ENCODE results near the gene PHKA1.
"Not testable (repeated sequence)": the region's sequence is repeated elsewhere in the genome, so short reads cannot be mapped to it uniquely, and the experiment has no call there.

Gene PHKA1

DNA sequence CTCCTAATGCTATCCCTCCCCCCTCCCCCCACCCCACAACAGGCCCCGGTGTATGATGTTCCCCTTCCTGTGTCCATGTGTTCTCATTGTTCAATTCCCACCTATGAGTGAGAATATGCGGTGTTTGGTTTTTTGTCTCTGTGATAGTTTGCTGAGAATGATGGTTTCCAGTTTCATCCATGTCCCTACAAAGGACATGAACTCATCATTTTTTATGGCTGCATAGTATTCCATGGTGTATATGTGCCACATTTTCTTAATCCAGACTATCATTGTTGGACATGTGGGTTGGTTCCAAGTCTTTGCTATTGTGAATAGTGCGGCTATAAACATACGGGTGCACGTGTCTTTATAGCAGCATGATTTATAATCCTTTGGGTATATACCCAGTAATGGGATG is 44.6 kb downstream of the PHKA1 start:
- not testable (repeated sequence) for DNase-seq

DNA sequence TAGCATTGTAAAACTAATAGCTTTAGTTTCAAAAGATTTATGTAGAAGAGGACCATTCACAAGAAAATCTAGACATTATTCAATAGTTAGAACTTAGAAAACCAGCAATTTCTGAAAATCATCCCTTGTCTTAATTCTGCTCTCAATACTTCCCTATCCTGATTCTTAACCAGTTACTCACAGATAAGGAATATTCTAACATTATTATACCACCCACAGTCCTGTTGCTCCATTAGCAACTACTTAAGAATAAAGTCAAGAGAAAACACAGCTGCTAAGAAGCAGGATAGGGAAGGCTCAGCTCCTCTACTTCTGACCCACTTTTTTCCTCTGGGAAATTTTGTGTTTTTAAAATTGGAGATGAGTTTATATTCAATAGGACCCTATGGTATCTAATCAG is 47.7 kb downstream of the PHKA1 start:
- no peak for DNase-seq

DNA sequence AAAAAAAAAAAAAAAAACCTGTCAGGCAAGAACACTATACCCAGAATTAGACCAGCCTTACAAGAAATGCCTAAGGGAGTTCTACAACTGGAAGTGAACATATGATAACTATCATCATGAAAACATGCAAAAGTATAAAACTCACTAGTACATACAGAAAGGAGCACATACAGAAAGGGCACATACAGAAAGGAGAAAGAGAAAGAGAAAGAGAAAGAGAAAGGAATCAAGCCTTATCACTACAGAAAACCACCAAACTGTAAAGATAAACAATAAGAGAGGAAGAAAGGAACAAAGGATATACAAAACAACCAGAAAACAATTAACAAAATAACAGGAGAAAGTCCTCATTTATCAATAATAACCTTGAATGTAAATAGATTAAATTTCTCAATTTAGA is 50.4 kb downstream of the PHKA1 start:
- DNase-seq, result no peak

DNA sequence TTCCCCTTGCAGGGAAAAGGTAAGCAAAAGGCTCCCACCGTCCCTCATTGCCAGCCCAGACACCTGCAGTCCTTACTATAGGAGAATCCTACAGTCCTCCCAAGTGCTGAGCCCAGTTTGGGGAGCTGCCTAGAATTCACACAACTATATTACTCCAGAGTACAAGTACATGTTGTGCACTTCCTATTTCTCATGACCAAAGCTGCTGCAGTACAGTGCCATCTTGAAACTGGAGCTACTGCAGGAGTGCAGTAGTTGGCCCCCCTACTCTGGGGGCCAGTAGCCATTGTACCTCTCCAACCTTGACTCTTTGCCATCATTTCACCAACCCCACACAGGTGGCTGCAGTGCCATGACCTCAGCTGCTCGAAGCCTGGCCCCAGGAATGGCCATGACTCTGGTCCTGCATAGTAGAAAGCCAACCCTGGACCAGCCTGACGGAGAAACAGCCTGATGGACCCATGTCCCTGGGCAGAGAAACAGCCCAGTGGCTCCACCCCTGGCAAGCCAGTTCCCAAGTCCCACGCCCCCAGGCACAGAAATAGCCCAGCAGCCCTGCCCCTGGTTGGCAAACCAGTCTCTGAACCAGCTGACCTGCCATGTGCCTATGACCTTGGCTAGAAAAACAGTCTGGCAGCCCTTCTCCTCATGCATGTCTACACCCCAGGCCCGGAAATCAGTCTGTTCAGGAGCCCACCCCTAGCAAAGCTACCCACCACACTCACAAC is 51.9 kb downstream of the PHKA1 start:
- no peak for DNase-seq

DNA sequence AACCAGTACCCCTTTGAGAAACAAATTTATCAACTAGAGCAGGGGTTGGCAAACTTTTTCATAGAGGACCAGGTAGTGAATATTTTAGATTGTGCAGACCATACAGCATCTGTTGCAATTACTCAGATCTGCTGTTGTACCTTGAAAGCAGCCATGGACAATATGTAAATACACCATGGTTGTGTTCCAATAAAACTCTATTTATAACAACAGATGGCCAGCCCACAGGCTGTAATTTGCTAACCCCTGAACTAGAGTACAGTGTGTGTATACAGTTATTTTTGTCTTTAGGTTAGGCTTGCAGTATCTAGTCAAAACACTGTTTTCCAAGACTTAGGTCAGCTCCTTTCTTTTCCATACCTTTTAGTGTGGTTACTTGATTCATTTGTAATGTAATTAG is 54.4 kb downstream of the PHKA1 start:
- no peak for DNase-seq

DNA sequence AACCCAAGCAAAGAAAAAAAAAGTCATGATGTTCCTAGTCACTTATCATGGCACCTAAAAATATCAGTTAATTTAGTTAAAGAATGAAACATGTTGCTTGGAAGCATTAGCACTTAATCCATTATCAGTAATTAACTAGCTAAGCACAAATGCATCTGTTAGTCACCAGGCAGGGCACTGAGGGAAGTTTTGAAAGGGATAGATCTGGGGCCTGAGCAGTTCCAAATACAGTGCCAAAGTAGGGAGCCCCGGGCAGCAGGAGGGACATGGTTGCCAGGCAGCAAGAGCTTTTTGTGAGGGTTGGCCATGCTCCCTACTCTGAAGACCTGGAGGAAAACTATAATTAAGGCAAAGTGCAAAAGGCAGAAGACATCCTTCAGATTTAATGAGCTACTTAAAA is 62.0 kb downstream of the PHKA1 start:
- DNase-seq, result peak in 25 of 51 donors; percentile 0 to 29 (median 2)

DNA sequence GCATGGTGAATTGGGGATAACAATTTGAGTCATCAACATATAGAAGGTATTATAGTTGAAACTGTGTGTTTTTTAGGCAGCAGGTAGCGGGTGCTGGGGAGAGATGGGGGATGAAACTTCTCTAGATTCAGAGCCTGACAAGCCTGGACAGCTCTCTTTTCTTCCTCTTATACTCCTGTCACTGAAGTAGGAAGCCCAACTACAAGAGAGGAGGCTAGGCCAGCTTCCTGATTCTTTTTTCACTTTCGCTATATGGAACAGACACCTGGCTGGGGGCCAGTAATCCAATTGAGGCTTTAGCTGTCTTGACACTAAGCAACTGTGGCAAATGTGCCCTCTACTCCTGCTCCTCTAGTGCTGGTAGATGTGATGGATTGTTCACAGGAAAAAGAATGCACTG is 69.2 kb downstream of the PHKA1 start:
- DNase-seq, result peak in 3 of 51 donors; percentile 0 to 1 (median 1)

DNA sequence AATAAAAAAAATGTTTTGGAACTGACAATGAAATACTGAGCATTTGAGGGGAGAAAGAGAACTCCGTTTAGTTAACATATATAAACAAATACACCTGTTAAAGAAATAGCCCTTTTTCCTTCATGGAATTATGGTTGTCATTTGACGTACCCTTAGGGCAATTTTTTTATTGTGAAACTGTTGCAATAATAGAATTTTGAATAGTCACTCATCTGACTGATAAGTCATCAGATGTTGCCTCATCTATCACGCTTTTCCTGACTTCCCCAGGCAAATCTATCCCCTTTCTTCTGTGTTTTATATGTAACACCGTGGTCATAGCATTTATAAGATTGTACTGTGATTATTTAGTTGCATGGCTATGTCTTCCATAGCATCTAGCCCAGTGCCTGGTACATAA is 72.5 kb downstream of the PHKA1 start:
- DNase-seq, result no peak

DNA sequence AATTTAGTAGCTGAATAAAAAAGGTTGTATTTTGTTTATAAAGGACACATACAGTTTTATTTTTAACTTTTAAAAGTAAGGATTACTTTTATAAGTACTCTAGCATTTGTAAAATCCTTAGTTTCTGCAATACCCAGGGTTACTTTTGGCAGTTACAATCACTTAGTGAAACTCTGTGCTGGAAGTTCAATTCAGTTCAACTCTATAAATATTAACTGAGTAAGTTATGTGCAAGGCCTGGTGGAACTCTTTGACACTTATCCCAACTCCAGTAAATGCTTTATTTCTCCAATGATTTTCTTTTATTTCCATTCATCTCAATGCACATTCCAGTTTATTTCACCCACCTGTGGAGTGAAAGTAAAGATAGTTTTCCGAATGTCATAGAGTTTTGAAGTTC is 78.2 kb downstream of the PHKA1 start:
- no peak for DNase-seq

DNA sequence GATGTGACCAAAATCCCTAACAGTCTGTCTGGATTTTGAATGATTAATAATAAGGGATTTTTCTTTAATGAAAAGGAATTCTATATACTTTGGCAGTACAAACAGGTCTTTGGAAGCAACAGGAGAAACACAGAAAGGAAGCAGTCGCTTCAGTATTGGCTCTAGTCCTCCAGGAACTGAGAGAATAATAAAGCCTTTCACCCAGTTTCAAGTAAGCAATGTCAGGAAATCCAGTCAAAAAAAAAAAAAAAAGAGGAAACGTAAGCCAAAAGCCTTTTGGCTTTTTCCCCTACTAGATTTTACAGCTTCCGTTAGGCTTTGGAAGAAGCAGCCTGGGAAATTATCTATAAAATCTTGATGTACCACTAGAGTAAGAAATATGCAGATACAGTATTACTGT is 79.8 kb downstream of the PHKA1 start:
- DNase-seq, result no peak

DNA sequence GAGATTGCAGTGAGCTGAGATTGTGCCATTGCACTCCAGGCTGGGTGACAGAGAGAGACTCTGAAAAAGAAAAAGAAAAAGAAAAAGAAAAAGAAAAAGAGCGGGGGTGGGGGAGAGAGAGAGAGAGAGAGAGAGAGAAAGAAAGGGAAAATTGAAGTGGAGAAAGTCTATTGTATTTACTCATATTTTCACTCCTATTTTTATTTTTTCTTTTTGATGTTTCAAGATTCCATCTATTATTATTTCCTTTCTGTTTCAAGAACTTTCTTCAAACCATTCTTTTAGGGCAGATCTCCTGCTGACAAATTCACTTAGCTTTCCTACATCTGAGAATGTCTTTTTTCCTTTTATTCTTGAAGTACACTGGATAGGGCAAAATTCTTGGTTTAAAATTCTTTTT is 83.9 kb downstream of the PHKA1 start:
- DNase-seq, result no peak

DNA sequence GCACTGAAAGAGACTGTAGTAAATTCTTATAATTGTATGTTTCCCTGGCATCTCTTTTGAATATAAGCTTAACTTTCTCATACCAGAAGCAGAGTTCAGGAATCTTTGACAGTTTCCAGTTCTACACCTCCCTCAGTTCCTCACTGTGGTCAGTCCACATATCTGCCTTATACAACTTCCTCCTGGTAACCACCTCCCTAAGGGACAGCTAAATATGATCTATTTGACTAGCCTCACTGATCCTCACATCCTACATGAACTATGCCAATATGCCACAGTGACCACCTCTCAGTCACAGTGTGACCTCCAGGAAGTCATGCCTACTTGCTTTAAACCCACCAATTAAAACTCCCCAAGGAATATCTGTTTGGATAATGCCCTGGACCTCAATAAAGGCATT is 89.9 kb downstream of the PHKA1 start:
- no peak for DNase-seq

DNA sequence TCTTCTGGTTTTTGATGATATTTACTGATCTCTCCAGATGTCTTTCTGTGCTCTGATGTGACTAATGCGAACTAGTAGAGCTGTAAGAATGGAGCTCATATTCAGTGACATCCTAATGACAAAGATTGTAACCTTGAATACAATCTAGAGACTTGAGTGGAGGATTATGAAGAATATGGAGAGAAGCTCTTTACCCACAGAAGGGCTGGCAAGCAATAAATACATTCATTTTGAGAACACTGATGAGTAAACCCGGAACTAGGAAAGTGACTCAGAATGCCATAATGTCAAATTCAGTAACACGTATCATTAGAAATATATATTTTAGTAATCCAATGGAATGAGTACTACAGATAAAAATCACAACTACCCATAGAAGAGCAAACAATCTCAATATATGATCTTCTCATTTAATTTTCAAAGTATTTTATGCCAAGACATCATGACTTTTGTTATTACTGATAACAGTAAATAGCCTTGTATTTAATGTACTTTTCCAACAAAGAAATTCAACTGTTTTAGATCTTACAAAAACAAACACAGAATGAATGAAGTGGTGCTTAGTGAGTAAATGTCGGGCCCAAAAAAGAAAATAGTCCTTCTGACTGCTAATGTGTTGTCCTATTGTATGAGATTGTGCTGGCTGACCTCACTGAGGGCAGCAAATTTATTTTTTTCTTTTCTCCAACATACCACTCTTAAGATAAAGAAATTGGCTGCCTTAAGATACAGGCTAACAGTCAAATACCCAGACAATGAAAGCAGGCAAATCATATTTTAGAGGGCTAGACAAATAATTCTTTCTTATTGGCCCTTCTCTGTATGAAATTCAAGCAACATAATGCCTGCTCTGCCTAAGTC is 92.3 kb downstream of the PHKA1 start:
- no peak for DNase-seq

DNA sequence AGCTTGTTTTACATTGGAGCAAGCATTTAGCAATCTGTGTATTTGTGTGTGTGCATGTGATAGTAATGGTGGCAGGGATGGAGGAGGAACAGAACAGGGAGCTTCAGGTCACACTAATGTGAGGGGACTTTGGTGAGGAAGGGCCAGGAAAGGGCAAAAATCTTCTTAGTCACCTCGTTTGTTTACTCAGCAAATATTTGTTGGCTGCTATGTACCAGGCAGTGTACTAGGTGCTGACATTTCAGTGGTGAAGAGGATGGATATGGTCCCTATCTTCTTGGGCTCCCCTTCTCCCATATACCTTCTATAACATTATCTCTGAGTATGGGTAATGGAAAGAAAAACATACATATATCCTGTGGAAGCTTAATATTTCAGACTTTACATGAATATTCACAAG is 92.9 kb downstream of the PHKA1 start:
- no peak for DNase-seq

DNA sequence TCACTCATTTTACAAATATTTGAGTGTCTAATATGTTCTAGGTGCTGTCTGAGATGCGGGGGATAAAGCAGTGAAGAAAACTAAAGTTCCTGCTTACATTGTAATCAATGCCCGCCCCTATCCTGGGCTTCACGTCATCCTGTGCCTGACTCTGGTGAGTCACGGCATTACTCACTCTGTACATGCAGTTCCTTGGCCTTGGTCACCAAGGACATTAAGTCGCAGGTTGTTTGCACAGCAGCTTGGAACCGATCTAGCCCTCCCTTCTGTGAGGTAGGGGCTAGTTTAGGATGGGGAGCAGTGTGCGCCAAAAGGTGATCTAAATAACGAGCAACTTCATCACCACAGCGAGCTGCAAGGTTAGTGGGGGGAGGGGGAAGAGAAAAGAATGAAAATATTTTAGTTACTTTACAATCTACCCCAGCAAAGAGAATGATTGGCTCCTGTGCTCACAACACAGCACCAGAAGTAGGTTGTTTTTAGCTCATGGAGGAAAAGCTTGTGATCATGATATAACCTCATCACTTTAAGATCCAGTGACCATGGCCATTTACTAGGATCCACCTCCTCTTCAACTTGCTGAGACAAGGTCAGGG is 93.5 kb downstream of the PHKA1 start:
- DNase-seq, result peak in 1 of 51 donors; percentile 0

DNA sequence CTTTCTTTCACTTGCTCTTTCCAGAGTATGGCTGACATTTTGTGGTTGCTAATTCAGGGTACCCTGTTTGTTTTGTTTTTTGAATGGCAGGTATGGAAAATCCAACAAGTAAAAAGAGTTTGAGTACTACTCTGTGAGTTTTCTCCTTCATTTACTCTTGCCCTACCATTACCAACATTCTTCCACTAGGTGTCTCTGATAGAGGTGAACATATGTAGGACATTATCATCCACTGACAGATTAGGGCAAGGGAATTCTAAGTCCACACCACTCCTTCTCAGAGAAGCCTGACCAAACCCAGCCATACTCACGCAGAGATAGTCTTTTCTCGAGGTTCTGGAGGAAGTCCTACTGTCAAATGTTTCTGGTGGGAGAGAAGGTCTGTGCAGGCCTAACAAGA is 104.8 kb downstream of the PHKA1 start:
- no peak for DNase-seq

DNA sequence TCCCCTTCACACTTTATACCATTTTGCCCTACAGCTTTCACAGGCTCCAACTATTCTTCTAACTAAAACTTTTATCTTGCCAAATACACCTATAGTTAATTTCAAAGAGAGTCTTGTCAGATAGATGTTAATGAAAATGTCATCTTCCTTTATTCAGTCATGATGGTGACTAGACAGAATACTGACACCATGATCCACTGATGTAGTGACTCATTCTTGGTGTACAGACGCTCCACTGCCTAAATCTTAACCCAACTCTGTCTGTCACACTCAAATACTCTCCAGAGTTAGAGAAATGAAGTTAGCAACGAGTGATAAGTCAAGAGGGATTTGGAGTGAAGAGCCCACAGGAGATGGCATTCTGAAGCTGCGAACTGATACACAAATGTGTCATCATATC is 109.4 kb downstream of the PHKA1 start:
- no peak for DNase-seq

DNA sequence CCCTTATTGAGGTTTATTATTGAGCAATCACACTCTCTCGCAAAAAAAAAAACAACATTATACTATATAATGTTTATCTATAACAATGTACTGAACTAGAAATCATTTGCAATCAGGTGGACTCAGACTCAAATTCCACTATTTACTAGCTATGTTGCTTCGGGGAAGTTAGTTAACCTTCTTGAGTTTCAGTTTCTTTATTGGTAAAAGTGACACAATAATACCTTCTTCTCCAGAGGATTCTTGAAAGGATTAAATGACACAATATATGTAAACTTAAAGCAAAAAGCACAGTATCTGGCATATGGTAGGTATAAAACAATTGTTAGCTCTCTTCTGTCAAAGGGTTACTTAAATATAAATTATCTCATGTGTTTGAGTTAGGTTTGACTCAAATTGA is 110.0 kb downstream of the PHKA1 start:
- DNase-seq, result no peak

DNA sequence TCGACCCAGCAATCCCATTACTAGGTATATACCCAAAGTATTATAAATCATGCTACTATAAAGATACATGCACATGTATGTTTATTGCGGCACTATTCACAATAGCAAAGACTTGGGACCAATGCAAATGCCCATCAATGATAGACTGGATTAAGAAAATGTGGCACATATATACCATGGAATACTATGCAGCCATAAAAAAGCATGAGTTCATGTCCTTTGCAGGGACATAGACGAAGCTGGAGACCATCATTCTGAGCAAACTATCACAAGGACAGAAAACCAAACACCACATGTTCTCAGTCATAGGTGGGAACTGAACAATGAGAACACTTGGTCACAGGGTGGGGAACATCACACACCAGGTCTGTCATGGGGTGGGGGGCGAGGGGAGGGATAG is 123.1 kb downstream of the PHKA1 start:
- DNase-seq, result not testable (repeated sequence)

DNA sequence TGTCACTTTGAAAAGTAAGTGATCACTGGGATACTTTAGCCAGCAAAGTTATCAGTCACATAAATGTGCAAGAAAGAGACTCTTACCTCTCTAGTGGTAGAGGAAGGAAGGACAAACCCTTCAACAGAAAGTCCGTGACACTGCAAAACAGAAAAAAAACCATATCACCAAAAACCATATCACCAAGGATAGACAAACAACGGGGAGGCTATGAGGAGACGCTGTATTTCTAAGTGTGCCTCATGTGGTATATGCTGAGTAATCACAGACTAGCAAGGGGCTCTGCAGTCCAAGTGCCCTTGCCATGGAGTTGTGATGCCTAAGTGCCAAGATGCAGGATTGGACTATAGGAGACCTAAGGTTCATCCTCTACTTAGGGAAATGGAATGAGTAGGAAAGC is 129.9 kb downstream of the PHKA1 start:
- DNase-seq, result no peak

DNA sequence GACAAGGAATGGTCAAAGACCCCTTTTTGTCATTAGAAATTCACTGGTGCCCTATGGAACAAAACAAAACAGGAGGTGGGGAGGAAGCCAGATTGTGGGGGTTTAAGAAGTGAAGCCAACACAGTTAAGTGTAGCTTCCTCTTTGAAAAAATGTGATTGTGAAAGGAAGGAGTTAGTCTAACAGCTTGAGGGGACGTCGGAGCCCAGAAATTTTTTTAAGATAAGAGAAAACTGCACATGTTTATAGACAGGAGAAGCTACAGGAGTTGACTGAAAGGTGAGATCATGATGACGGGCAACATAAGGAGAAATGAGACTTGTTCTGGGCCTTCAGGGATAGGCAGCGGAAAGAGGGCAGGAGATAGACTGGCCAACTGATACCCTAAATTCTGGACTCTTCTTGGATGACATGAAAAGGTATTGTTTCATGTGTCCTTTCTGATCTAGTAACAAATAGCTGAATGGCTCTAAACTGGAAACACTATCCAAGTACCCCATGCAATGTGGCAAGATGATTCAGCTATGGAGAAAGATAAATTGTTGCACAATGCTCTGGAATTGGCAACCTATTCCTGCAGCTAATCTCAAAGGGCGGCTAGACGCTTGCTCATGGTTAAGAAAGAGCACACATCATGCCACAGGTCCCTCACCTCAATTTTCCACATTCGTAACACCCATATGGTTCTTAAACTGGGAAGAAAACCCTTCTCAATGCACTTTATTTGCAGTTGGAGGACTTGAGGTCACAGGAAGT is 137.8 kb downstream of the PHKA1 start:
- no peak for DNase-seq

DNA sequence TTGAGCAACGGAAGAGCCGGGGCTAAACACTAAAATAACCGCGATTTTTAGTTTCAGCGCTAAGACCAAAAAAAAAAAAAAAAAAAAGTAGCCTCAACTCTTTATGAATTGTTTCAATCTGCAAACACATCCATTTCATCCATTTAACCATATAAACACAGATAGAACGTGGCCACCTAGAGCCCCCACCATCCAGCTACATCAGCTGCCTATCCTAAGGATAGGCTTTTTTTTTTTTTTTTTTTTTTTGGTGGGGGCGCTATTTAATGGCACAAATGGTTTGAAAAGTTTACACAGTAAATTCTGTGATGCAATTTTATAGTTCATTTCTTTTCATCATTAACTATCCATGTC is 141.0 kb downstream of the PHKA1 start:
- DNase-seq, result no peak
